Nephron progenitor cell (in vitro differentiated cells): ENCODE results near the gene JAK1.
"Not testable (repeated sequence)": the region's sequence is repeated elsewhere in the genome, so short reads cannot be mapped to it uniquely, and the experiment has no call there.

Experiments
- DNase-seq: peaks from one replicate; pipeline ENCODE4 v3.0.0; 2021
- H3K27ac Mint-ChIP-seq: 2 replicates; pipeline ENCODE4 v1.8.0; 2021; ENCODE audit warnings: mild to moderate bottlenecking, moderate library complexity, mixed read lengths
- H3K27me3 Mint-ChIP-seq: 2 replicates; pipeline ENCODE4 v1.8.0; 2021; ENCODE audit warnings: mild to moderate bottlenecking, low read depth, mixed read lengths; ENCODE audit not compliant: poor library complexity
- H3K36me3 Mint-ChIP-seq: 2 replicates; pipeline ENCODE4 v1.8.0; 2021; ENCODE audit warnings: low read depth, mixed read lengths
- H3K4me1 Mint-ChIP-seq: 2 replicates; pipeline ENCODE4 v1.8.0; 2021; ENCODE audit warnings: mixed read lengths
- H3K4me3 Mint-ChIP-seq: 2 replicates; pipeline ENCODE4 v1.8.0; 2021; ENCODE audit warnings: mild to moderate bottlenecking, moderate library complexity, mixed read lengths
- H3K9me3 Mint-ChIP-seq: 2 replicates; pipeline ENCODE4 v1.8.0; 2021; ENCODE audit warnings: mild to moderate bottlenecking, moderate library complexity, mixed read lengths
- TF ChIP-seq, protein P1 (sequence below): fragments of 200-600 bp; sonication (generic); IDR thresholded peaks from 2 replicates; pipeline ENCODE4 v1.5.0; 2021; ENCODE audit warnings: antibody characterized with exemption

The JAK1 gene

DNA sequence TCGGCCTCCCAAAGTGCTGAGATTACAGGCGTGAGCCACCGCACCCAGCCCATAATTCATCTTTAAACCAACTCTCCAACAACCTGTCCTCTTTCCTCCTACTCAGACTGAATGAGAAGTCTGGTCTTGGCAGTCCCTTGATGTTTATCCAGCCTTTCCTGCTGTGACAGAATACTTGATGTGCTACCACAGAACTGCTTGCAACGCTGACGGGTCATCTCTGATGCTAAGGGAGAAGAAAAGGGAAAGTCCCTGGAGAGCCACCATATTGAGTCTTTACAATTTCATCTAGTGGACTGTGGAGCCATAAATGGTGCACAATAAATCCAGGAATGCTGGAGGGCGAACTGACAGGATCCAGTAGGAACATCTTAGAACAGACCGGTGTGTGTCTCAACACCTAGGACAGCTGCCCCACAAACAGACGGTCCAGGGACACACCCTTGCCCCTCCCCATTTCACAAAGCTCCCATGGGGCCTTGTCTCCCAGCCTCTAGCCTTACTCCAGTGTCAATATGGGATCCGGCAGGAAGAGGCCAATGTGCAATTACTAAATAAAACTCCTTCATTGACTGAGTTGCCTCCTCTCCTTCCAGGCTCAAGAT is 30.7 kb downstream of the JAK1 start:
- H3K9me3 Mint-ChIP-seq: peaks cover under 1% of the 10 kb centered on the region
- TF ChIP-seq, protein P1, sequence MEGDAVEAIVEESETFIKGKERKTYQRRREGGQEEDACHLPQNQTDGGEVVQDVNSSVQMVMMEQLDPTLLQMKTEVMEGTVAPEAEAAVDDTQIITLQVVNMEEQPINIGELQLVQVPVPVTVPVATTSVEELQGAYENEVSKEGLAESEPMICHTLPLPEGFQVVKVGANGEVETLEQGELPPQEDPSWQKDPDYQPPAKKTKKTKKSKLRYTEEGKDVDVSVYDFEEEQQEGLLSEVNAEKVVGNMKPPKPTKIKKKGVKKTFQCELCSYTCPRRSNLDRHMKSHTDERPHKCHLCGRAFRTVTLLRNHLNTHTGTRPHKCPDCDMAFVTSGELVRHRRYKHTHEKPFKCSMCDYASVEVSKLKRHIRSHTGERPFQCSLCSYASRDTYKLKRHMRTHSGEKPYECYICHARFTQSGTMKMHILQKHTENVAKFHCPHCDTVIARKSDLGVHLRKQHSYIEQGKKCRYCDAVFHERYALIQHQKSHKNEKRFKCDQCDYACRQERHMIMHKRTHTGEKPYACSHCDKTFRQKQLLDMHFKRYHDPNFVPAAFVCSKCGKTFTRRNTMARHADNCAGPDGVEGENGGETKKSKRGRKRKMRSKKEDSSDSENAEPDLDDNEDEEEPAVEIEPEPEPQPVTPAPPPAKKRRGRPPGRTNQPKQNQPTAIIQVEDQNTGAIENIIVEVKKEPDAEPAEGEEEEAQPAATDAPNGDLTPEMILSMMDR: no peak
- H3K27me3 Mint-ChIP-seq: no peaks in the 10 kb centered on the region
- no peak overlapping the region for H3K27ac Mint-ChIP-seq
- H3K4me1 Mint-ChIP-seq: peaks cover 8% of the 10 kb centered on the region
- no peak overlapping the region for H3K4me3 Mint-ChIP-seq
- DNase-seq: no peak
- H3K36me3 Mint-ChIP-seq: no peaks in the 10 kb centered on the region

DNA sequence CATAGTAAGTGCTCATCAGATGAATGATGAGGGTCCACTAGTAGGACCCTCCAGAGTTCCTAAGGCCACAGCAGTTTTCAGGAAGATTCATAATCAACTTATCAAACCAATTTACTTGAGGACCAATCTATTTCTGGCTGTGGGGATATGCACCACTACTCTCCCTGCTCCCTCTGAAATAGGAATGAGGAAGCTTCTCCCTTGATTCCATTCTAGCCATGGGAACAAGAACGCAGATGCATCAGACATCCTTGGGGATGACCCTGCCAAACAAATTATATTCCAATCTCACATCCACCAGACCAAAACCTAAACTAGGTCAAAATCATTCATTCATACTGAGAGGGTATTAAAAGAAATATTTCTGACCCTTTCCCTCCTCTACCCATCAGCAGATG is 31.5 kb downstream of the JAK1 start:
- no peak for DNase-seq
- Mint-ChIP-seq H3K9me3 (peaks cover 9% of the 10 kb centered on the region), H3K4me3 (no peak overlapping the region), H3K27me3 (no peaks in the 10 kb centered on the region), H3K27ac (no peak overlapping the region), H3K4me1 (peaks cover 8% of the 10 kb centered on the region), H3K36me3 (no peaks in the 10 kb centered on the region)
- TF ChIP-seq, protein P1: no peak

DNA sequence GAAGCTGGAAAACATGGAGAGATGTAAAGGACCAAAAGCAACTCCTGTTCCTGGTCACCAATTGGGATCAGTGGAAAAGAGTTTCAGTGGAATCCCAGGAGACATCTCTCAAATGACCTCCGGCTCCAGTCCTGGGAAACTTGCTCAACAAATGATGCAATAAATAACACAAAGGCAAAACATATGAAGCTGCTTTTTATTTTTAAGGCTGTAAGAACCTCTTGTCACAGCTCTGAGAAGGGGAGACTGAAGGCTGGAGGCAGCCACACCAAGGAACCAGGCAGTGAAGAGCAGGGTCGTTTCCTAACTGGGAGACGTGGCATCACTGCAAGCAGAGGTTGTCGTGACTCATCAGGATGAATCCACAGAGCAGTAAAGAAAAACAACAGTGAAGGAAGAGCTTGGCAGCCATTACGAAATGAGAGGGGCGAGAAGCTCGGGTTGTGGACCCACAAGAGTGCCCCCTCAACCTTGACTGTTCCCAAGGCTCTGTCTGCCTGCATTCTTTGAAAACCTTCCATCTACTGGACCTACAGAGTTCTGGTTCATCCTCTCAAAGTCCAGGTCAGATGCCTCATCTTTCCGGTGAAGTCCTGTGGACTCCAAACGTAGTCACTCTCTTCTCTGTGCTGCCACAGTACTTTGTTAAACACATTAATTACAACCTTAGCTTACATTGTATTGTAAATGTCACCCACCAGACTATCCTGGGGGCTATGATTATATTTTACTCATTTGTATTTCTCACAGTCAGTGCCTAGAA is 32.1 kb downstream of the JAK1 start:
- no peaks in the 10 kb centered on the region for H3K36me3 Mint-ChIP-seq
- no peak overlapping the region for H3K27ac Mint-ChIP-seq
- no peak overlapping the region for H3K4me3 Mint-ChIP-seq

DNA sequence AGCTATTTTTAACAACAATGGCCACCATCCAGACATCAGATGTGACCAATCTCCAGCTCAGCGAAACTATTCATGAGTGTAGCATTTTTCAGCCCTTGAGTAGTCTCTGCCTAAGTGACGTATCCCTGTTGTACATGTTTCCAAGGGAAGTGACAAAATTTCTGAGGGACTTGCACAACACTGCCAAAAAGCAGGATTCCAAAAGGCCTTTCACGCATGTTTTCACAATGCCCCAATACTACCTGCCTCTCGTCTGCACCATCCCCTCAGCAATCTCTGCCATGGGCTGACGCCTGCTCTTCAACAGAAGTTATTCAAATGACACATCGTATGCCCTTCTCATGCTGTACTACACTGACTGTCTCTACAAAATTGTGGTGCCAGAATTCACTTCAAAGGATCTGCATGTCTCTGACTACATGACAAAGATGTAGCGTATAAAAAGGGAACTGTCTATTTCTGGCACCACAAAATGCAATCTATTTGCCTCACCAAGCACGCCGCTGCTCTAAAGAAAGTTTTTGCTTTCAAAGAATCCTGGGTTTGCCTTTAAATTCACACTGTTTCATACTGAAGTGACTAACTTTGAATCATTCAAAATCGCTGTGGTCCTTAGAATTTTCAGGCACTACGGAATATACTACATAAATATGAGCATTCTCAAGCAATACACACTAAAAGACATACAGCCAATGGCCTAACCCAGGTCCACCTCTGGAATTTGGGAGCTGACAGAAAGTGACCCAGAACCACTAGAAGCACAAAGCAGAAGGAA is 32.9 kb downstream of the JAK1 start:
- Mint-ChIP-seq H3K27me3 (no peaks in the 10 kb centered on the region), H3K9me3 (peaks cover 13% of the 10 kb centered on the region), H3K4me1 (peaks cover 8% of the 10 kb centered on the region), H3K27ac (no peak overlapping the region), H3K36me3 (no peaks in the 10 kb centered on the region), H3K4me3 (no peak overlapping the region)
- DNase-seq: no peak
- TF ChIP-seq, protein P1: no peak

More for the DNA sequence above, 32.1 kb downstream of the JAK1 start:
- Mint-ChIP-seq H3K27me3 (no peaks in the 10 kb centered on the region), H3K4me1 (peaks cover 8% of the 10 kb centered on the region), H3K9me3 (peaks cover 13% of the 10 kb centered on the region)
- TF ChIP-seq, protein P1: no peak
- no peak for DNase-seq

DNA sequence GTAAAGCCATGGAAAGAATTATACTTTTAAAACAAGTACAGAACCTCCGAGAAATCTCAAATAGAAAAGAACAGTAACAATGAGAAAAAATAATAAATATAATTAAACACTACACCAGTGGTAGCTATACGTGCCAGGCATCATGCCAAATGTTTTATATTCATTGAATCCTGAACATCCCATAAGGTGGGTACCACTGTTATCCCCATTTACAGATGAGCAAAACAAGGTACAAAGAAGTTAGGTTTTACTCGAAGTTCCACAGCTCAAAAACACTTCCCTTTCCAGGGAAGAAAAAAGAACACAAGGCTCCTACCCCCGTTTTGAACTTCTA is 33.4 kb downstream of the JAK1 start:
- Mint-ChIP-seq H3K9me3 (peaks cover 13% of the 10 kb centered on the region), H3K4me3 (no peak overlapping the region), H3K36me3 (no peaks in the 10 kb centered on the region), H3K27ac (no peak overlapping the region), H3K4me1 (peaks cover 12% of the 10 kb centered on the region), H3K27me3 (no peaks in the 10 kb centered on the region)
- TF ChIP-seq, protein P1: no peak
- no peak for DNase-seq

DNA sequence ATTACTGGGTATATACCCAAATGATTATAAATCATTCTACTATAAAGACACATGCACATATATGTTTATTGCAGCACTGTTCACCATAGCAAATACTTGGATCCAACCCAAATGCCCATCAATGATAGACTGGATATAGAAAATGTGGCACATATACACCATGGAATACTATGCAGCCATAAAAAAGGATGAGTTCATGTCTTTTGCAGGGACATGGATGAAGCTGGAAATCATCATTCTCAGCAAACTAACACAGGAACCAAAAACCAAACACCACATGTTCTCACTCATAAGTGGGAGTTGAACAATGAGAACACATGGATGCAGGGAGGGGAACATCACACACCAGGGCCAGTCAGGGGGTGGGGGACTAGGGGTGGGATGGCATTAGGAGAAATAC is 35.7 kb downstream of the JAK1 start:
- DNase-seq, H3K4me3 Mint-ChIP-seq, H3K36me3 Mint-ChIP-seq, H3K27me3 Mint-ChIP-seq, H3K27ac Mint-ChIP-seq: not testable (repeated sequence)
- H3K4me1 Mint-ChIP-seq: peaks cover 12% of the 10 kb centered on the region
- peaks cover 13% of the 10 kb centered on the region for H3K9me3 Mint-ChIP-seq
